HCT116 (cell line): Measurements from ENCODE around the gene RETNLB. TPM values are rescaled to one million over a fixed set of nuclear protein-coding genes. Genes with fewer than 3 reads are reported as not detected.

Experiments used
- ATAC-seq: fragments of 200-7000 bp; cut with Tn5 transposase; 2 replicates; pipeline ENCODE4 v1.9.1; 2020; ENCODE audit warnings: mild to moderate bottlenecking, moderate library complexity
- BruUV-seq: library from RNA; stranded (reverse); fragments of 400-500 nt; replicated peaks from 2 replicates; lab custom pipeline; 2021; lab: Mats Ljungman, UMichigan
- CTCF ChIA-PET: fragments of 300-600 bp; sonication (Branson Sonifier 250); formaldehyde crosslinking; loops from one replicate; lab custom pipeline; 2021; ENCODE audit warnings: antibody characterized with exemption; lab: Charles Lee
- POLR2A ChIA-PET: fragments of 300-600, 350-600 bp; sonication (Branson Sonifier 250); formaldehyde crosslinking; loops from one replicate; lab custom pipeline; 2021; ENCODE audit warnings: antibody characterized with exemption; lab: Charles Lee
- RAD21 ChIA-PET, 2 experiments: fragments of 300-600 bp; sonication (Branson Sonifier 250); formaldehyde crosslinking; loops; one replicate each; lab custom pipeline; 2023; ENCODE audit warnings: low total read pairs in 2 of 2; ENCODE audit not compliant: uncharacterized antibody in 2 of 2, unreplicated experiment in 2 of 2, low non-redundant PET in 1 of 2; lab: Charles Lee
- DNase-seq: peaks from one replicate; pipeline ENCODE4 v3.0.0-alpha.2; 2010; ENCODE audit warnings: low read depth, low spot score
- H2AFZ ChIP-seq: fragments of 200-600 bp; shearing (Covaris generic), sonication (generic); 2 replicates; pipeline ENCODE4 v1.6.1; 2017; ENCODE audit warnings: low read depth, mixed run types, mixed read lengths, antibody characterized with exemption, low read length; ENCODE audit not compliant: poor library complexity, severe bottlenecking
- H3K27ac ChIP-seq: 2 replicates; pipeline ENCODE4 v1.5.1; 2012; ENCODE audit warnings: low read depth, low read length
- H3K27me3 ChIP-seq: fragments of 200-600 bp; sonication (generic); 2 replicates; pipeline ENCODE4 v1.6.1; 2016; ENCODE audit warnings: mixed run types, low read length, mixed read lengths; ENCODE audit not compliant: insufficient read depth
- H3K36me3 ChIP-seq, 2 experiments: fragments of 200-500 bp in 1 of 2; fragments of 200-600 bp in 1 of 2; sonication (Bioruptor generic) in 1 of 2; sonication (generic) in 1 of 2; 2 replicates each; pipeline versions ENCODE4 v1.5.1 to v1.6.1; 2014 to 2016; ENCODE audit warnings: low read length in 2 of 2, inconsistent platforms in 1 of 2, mixed read lengths in 1 of 2, mixed run types in 1 of 2; ENCODE audit not compliant: insufficient read depth in 2 of 2, control insufficient read depth in 1 of 2
- H3K4me1 ChIP-seq, 2 experiments: fragments of 200-600 bp in 1 of 2; sonication (generic) in 1 of 2; 2 replicates each; pipeline versions ENCODE4 v1.5.1 to v1.6.1; 2012 to 2017; ENCODE audit warnings: low read length in 2 of 2, inconsistent platforms in 1 of 2, mild to moderate bottlenecking in 1 of 2, mixed read lengths in 1 of 2, mixed run types in 1 of 2, moderate library complexity in 1 of 2; ENCODE audit not compliant: insufficient read depth in 2 of 2, control insufficient read depth in 1 of 2
- H3K4me2 ChIP-seq: fragments of 200-600 bp; sonication (generic); 2 replicates; pipeline ENCODE4 v1.6.1; 2017; ENCODE audit warnings: mixed run types, low read length, mixed read lengths
- H3K4me3 ChIP-seq, 2 experiments: fragments of 200-600 bp in 1 of 2; sonication (generic) in 1 of 2; replicated peaks in 1 of 2; 2 replicates each; pipeline ENCODE4 v1.5.1; 2011 to 2016; ENCODE audit warnings: low read length in 2 of 2, control low read depth in 1 of 2, low read depth in 1 of 2, mild to moderate bottlenecking in 1 of 2, mixed read lengths in 1 of 2, mixed run types in 1 of 2
- H3K79me2 ChIP-seq: fragments of 200-600 bp; sonication (generic); 2 replicates; pipeline ENCODE4 v1.6.1; 2017; ENCODE audit warnings: mild to moderate bottlenecking, mixed run types, low read length, moderate library complexity, mixed read lengths; ENCODE audit not compliant: insufficient read depth
- H3K9ac ChIP-seq: fragments of 200-600 bp; sonication (generic); 2 replicates; pipeline ENCODE4 v1.6.1; 2016; ENCODE audit warnings: low read length, mixed read lengths
- H3K9me2 ChIP-seq: fragments of 200-600 bp; sonication (generic), shearing (Covaris generic); 2 replicates; pipeline ENCODE4 v1.6.1; 2017; ENCODE audit warnings: mixed run types, mild to moderate bottlenecking, moderate library complexity; ENCODE audit not compliant: insufficient read depth
- H3K9me3 ChIP-seq, 2 experiments: fragments of 200-500 bp in 1 of 2; fragments of 200-600 bp in 1 of 2; sonication (Bioruptor generic) in 1 of 2; sonication (generic) in 1 of 2; 2 replicates each; pipeline ENCODE4 v1.6.1; 2014 to 2017; ENCODE audit warnings: low read length in 2 of 2, mixed read lengths in 2 of 2, inconsistent platforms in 1 of 2, low read depth in 1 of 2, mild to moderate bottlenecking in 1 of 2, mixed run types in 1 of 2, moderate library complexity in 1 of 2; ENCODE audit not compliant: control insufficient read depth in 1 of 2, insufficient read depth in 1 of 2
- H4K20me1 ChIP-seq: fragments of 200-600 bp; sonication (generic), shearing (Covaris generic); 2 replicates; pipeline ENCODE4 v1.6.1; 2017; ENCODE audit warnings: mixed run types, mild to moderate bottlenecking, moderate library complexity; ENCODE audit not compliant: insufficient read depth
- CBX3 ChIP-seq: IDR thresholded peaks from 2 replicates; pipeline ENCODE4 v1.6.1; 2012; ENCODE audit warnings: low read depth
- CEBPB ChIP-seq: IDR thresholded peaks from 2 replicates; pipeline ENCODE4 v1.6.1; 2012; ENCODE audit warnings: low read depth
- ELF1 ChIP-seq: IDR thresholded peaks from 2 replicates; pipeline ENCODE4 v1.6.1; 2012; ENCODE audit warnings: low read depth, borderline replicate concordance
- EZH2phosphoT487 ChIP-seq: fragments of 200-600 bp; IDR thresholded peaks from 2 replicates; pipeline ENCODE4 v1.6.1; 2018; ENCODE audit warnings: antibody characterized with exemption, borderline replicate concordance
- FOSL1 ChIP-seq: IDR thresholded peaks from 2 replicates; pipeline ENCODE4 v1.6.1; 2012; ENCODE audit warnings: low read depth
- JUND ChIP-seq: IDR thresholded peaks from 2 replicates; pipeline ENCODE4 v1.6.1; 2012
- POLR2A ChIP-seq: IDR thresholded peaks from 2 replicates; pipeline ENCODE4 v1.7.0; 2011; ENCODE audit warnings: borderline replicate concordance; ENCODE audit not compliant: insufficient read depth, insufficient read length; ENCODE audit errors: extremely low read depth
- RAD21 ChIP-seq: IDR thresholded peaks from 2 replicates; pipeline ENCODE4 v1.6.1; 2012; ENCODE audit warnings: low read depth, mild to moderate bottlenecking
- REST ChIP-seq: IDR thresholded peaks from 2 replicates; pipeline ENCODE4 v1.6.1; 2012; ENCODE audit warnings: low read depth
- SIN3A ChIP-seq: IDR thresholded peaks from 2 replicates; pipeline ENCODE4 v1.6.1; 2012; ENCODE audit warnings: low read depth
- SP1 ChIP-seq: IDR thresholded peaks from 2 replicates; pipeline ENCODE4 v1.6.1; 2012; ENCODE audit warnings: low read depth
- SRF ChIP-seq: IDR thresholded peaks from 2 replicates; pipeline ENCODE4 v1.6.1; 2012; ENCODE audit warnings: low read depth
- YY1 ChIP-seq: IDR thresholded peaks from 2 replicates; pipeline ENCODE4 v1.6.1; 2011; ENCODE audit warnings: low read length, low read depth, moderate library complexity, mild to moderate bottlenecking; ENCODE audit not compliant: insufficient replicate concordance; ENCODE audit errors: extremely low read depth
- ZFX ChIP-seq: fragments of 450-650 bp; IDR thresholded peaks from 2 replicates; pipeline ENCODE4 v1.6.1; 2017
- ZNF274 ChIP-seq: fragments of 200-500 bp; sonication (Bioruptor generic); IDR thresholded peaks from 2 replicates; pipeline ENCODE4 v1.6.1; 2014; ENCODE audit warnings: mild to moderate bottlenecking, low read depth, low read length, inconsistent platforms
- intact Hi-C: fragments of 100-400 bp; cut with micrococcal nuclease; formaldehyde crosslinking; loops from 2 replicates; pipeline ENCODE4 v1.10.0; 2022
- total RNA-seq: library from RNA; stranded (reverse); gene quantifications from one replicate; pipeline ENCODE4 v1.2.1, GENCODE V29; 2021; ENCODE audit not compliant: unreplicated experiment
- TF ChIP-seq, protein P1 (sequence below): IDR thresholded peaks from 2 replicates; pipeline ENCODE4 v1.6.1; 2011; ENCODE audit warnings: mild to moderate bottlenecking, low read length, moderate library complexity; ENCODE audit not compliant: insufficient replicate concordance; ENCODE audit errors: extremely low read depth
- TF ChIP-seq, protein P2 (sequence below): IDR thresholded peaks from 2 replicates; pipeline ENCODE4 v1.6.1; 2012

The RETNLB gene
- total RNA-seq, 1 experiment from 2014 or later = not detected

DNA sequence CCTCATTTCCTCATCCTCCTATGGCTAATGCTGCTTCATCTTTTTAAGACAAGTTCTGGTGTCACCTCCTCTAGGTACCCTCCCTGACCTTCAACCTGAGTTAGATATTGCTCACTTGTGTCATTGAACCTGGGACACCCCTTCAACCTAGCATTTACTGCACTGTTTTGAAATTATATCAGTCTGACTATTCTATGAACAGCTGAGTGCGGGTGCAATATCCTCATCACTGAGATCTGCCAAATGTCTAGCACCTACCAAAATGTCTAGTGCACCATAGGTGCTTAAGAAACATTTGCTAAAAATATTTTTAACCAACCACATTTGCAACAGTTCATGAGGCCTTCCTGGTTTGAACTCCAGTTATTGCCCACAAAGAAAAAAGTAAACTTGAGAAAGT is 34.5 kb downstream of the RETNLB start:
- Histone ChIP-seq H3K4me2 (no peak overlapping the region), H3K36me3 (no peaks in the 10 kb centered on the region), H2AFZ (no peak overlapping the region), H3K9me2 (no peaks in the 10 kb centered on the region), H3K4me1 (no peaks in the 10 kb centered on the region), H3K9ac (no peak overlapping the region), H3K27me3 (no peaks in the 10 kb centered on the region), H3K9me3 (no peaks in the 10 kb centered on the region), H4K20me1 (no peaks in the 10 kb centered on the region), H3K27ac (no peak overlapping the region), H3K79me2 (no peaks in the 10 kb centered on the region), H3K4me3 (no peak overlapping the region)
- CTCF ChIA-PET = no interaction called here
- POLR2A ChIA-PET = no interaction called here
- DNase-seq (no peak), ATAC-seq (no peak)
- RAD21 ChIA-PET = no interaction called here
- no peak for TF ChIP-seq RAD21
- intact Hi-C loops = no loop called here
- no TSS peak for BruUV-seq

DNA sequence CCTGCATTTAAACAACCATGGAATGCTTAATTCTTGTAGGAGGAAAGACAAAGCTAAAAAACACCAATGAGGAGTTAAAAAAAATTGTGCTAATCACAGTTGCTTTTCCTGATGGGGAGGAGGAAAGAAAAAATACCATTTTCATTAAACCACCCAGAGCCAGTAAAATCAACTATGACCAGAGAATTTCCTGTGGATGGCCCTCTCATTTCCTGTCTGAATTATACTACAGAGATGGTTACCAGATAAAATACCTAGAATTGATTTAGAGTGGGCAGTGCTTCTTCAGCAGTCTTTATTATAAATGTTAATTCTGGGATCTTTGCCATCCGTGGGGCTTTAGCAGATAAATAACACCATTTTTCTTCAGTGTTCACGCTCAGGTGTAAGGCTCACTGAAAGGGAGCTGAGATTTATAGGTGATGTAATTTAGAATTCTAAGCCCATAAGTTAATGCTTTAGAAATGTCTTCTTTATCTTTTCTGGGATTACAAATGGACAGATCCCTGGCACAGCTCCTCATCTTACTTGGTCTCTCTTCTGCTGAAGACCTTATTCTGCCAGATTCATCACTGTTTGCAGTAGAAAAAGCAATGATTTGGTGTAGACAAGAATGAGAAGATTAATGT is 37.9 kb downstream of the RETNLB start:
- H3K79me2 ChIP-seq = no peaks in the 10 kb centered on the region
- no peaks in the 10 kb centered on the region for H3K36me3 ChIP-seq
- no peak overlapping the region for H3K9ac ChIP-seq
- no peaks in the 10 kb centered on the region for H3K9me2 ChIP-seq
- intact Hi-C loops = no loop called here
- no peak overlapping the region for H3K27ac ChIP-seq
- no peak overlapping the region for H2AFZ ChIP-seq
- ATAC-seq (no peak), DNase-seq (no peak)
- BruUV-seq = no TSS peak
- CTCF ChIA-PET = no interaction called here
- H3K9me3 ChIP-seq = no peaks in the 10 kb centered on the region
- no peak overlapping the region for H3K4me2 ChIP-seq
- no peaks in the 10 kb centered on the region for H4K20me1 ChIP-seq
- H3K4me3 ChIP-seq = no peak overlapping the region
- H3K27me3 ChIP-seq = no peaks in the 10 kb centered on the region
- RAD21 ChIA-PET = no interaction called here
- H3K4me1 ChIP-seq = no peaks in the 10 kb centered on the region
- POLR2A ChIA-PET = no interaction called here
- TF ChIP-seq FOSL1 = no peak
- TF ChIP-seq SRF = no peak
- no peak for TF ChIP-seq EZH2phosphoT487
- no peak for TF ChIP-seq REST
- TF ChIP-seq ZFX = no peak
- no peak for TF ChIP-seq ELF1
- no peak for TF ChIP-seq SP1
- TF ChIP-seq, protein P1, sequence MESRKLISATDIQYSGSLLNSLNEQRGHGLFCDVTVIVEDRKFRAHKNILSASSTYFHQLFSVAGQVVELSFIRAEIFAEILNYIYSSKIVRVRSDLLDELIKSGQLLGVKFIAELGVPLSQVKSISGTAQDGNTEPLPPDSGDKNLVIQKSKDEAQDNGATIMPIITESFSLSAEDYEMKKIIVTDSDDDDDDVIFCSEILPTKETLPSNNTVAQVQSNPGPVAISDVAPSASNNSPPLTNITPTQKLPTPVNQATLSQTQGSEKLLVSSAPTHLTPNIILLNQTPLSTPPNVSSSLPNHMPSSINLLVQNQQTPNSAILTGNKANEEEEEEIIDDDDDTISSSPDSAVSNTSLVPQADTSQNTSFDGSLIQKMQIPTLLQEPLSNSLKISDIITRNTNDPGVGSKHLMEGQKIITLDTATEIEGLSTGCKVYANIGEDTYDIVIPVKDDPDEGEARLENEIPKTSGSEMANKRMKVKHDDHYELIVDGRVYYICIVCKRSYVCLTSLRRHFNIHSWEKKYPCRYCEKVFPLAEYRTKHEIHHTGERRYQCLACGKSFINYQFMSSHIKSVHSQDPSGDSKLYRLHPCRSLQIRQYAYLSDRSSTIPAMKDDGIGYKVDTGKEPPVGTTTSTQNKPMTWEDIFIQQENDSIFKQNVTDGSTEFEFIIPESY = no peak
- TF ChIP-seq CBX3 = no peak
- TF ChIP-seq YY1 = no peak
- no peak for TF ChIP-seq POLR2A
- TF ChIP-seq, protein P2, sequence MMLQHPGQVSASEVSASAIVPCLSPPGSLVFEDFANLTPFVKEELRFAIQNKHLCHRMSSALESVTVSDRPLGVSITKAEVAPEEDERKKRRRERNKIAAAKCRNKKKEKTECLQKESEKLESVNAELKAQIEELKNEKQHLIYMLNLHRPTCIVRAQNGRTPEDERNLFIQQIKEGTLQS = no peak
- TF ChIP-seq ZNF274 = no peak
- TF ChIP-seq JUND = no peak
- no peak for TF ChIP-seq SIN3A
- no peak for TF ChIP-seq CEBPB
